Upper lobe of left lung (tissue), 4 donors: Measurements from ENCODE around the gene FSTL1.

ENCODE experiments used
- CTCF ChIP-seq, 6 experiments: fragments of 450-650 bp in 4 of 6; fragments of 200-600 bp in 2 of 6; sonication (generic) in 2 of 6; IDR thresholded peaks; one replicate each; pipeline ENCODE4 v1.5.1; 2016 to 2019; ENCODE audit warnings: antibody characterized with exemption in 6 of 6
- POLR2A ChIP-seq, 4 donors: fragments of 450-650 bp; IDR thresholded peaks; one replicate each; pipeline ENCODE4 v1.5.1; 2016 to 2017; ENCODE audit warnings: antibody characterized with exemption in 4 of 4, mild to moderate bottlenecking in 2 of 4

DNA sequence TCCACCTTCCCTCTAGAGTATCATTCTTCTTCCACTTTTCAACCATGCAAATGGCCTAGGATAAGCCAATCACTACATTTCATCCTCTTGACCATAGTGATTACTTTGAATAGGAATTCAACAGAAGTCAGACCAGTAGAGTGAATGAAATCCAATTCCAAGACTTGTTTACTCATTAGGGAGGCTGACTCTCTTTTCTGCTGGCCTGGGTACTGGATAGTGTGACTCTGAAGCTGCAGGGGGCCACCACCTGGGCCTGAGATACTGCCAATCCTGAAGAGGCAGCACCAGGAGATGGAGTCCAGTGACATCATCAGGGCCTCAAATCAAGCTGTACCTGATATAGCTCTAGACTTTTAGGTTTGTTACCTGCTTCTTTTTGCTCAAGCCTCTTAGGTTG, 7.0 kb upstream of the FSTL1 start:
- TF ChIP-seq CTCF (IDR thresholded peaks at IDR 0.05) (no peak), POLR2A (IDR thresholded peaks at IDR 0.05) (no peak)
